ENCODE data around the gene CYP21A2. TPM values are rescaled to one million over a fixed set of nuclear protein-coding genes. Genes with fewer than 3 reads are reported as not detected.

Gene CYP21A2
- total RNA-seq, 2 experiments from 2014 or later: 0.16 to 0.27 TPM

- ChIA-PET POLR2A (interaction anchor here (0.6 kb wide), 2 partner anchors 14 to 22 kb away, joined by 3 to 4 read pairs; no protein-coding TSS in a partner anchor), CTCF (interaction anchor here (1.4 kb wide), 1 partner anchor 32 kb away, joined by 3 read pairs; no protein-coding TSS in a partner anchor)
- peaks cover 32% of the 10 kb centered on the region for H3K27me3 Mint-ChIP-seq
- intact Hi-C loops (cut with micrococcal nuclease): no loop called here
- no peaks in the 10 kb centered on the region for H3K9me3 Mint-ChIP-seq
- DNase-seq: no peak
- no peak overlapping the region for H3K4me3 Mint-ChIP-seq
- H3K4me1 Mint-ChIP-seq (ENCODE audit: low read depth): peaks cover 11% of the 10 kb centered on the region
- no peak for ATAC-seq
- no peaks in the 10 kb centered on the region for H3K36me3 Mint-ChIP-seq (ENCODE audit: low read depth)
- no peak overlapping the region for H3K27ac Mint-ChIP-seq
- no peak for TF ChIP-seq CTCF (IDR thresholded peaks at IDR 0.05)
These were observed 46.6 kb downstream of the CYP21A2 start for GRCh38 chr6:32084780-32085179.

- POLR2A ChIA-PET: interaction anchor here (0.6 to 1.2 kb wide), 2 partner anchors 42 to 73 kb away, joined by 3 to 4 read pairs; partner anchors contain the start of gene ATF6B
- TF ChIP-seq CTCF (IDR thresholded peaks at IDR 0.05): no peak
- no peaks in the 10 kb centered on the region for H3K36me3 Mint-ChIP-seq (ENCODE audit: low read depth)
- peaks cover 11% of the 10 kb centered on the region for H3K4me1 Mint-ChIP-seq (ENCODE audit: low read depth)
- DNase-seq (no peak), ATAC-seq (no peak)
- no peaks in the 10 kb centered on the region for H3K9me3 Mint-ChIP-seq
- CTCF ChIA-PET: interaction anchor here (1.4 kb wide), 1 partner anchor 31 kb away, joined by 3 read pairs; no protein-coding TSS in a partner anchor
- H3K27me3 Mint-ChIP-seq: peaks cover 33% of the 10 kb centered on the region
- intact Hi-C loops (cut with micrococcal nuclease): no loop called here
- no peak overlapping the region for H3K4me3 Mint-ChIP-seq
- H3K27ac Mint-ChIP-seq: no peak overlapping the region
These were observed 47.7 kb downstream of the CYP21A2 start for GRCh38 chr6:32085759-32086459.

- H3K4me1 Mint-ChIP-seq (ENCODE audit: low read depth): peaks cover 11% of the 10 kb centered on the region
- ATAC-seq: peak; percentile 46
- H3K9me3 Mint-ChIP-seq: no peaks in the 10 kb centered on the region
- peak overlapping the region; percentile 13 for H3K4me3 Mint-ChIP-seq
- POLR2A ChIA-PET: interaction anchor here (1.2 kb wide), 1 partner anchor 41 kb away, joined by 4 read pairs; the partner anchor contains the start of gene ATF6B
- no peak for TF ChIP-seq CTCF (IDR thresholded peaks at IDR 0.05)
- H3K36me3 Mint-ChIP-seq (ENCODE audit: low read depth): no peaks in the 10 kb centered on the region
- peaks cover 32% of the 10 kb centered on the region for H3K27me3 Mint-ChIP-seq
- no peak overlapping the region for H3K27ac Mint-ChIP-seq
- intact Hi-C loops (cut with micrococcal nuclease): no loop called here
- CTCF ChIA-PET: interaction anchor here (1.1 to 1.5 kb wide), 2 partner anchors 15 to 158 kb away, joined by 3 read pairs; no protein-coding TSS in a partner anchor
- peak; percentile 65 for DNase-seq
These were observed 48.7 kb downstream of the CYP21A2 start for GRCh38 chr6:32086661-32087573.

- intact Hi-C loops (cut with micrococcal nuclease): no loop called here
- Mint-ChIP-seq H3K27me3 (peaks cover 30% of the 10 kb centered on the region), H3K9me3 (no peaks in the 10 kb centered on the region), H3K4me3 (no peak overlapping the region), H3K36me3 (ENCODE audit: low read depth) (no peaks in the 10 kb centered on the region), H3K27ac (no peak overlapping the region), H3K4me1 (ENCODE audit: low read depth) (peaks cover 11% of the 10 kb centered on the region)
- POLR2A ChIA-PET: interaction anchor here (0.7 kb wide), 1 partner anchor 523 kb away, joined by 3 read pairs; no protein-coding TSS in a partner anchor
- DNase-seq (peak; percentile 88), ATAC-seq (peak; percentile 91)
- peak; percentile 68 for TF ChIP-seq CTCF (IDR thresholded peaks at IDR 0.05)
- CTCF ChIA-PET: interaction anchor here (1.0 to 1.5 kb wide), 4 partner anchors 16 to 167 kb away, joined by 3 to 4 read pairs (median 3); no protein-coding TSS in a partner anchor
These were observed 49.6 kb downstream of the CYP21A2 start for GRCh38 chr6:32087574-32088486.

Measured in activated CD8-positive, alpha-beta T cell treated with anti-CD3 and anti-CD28 coated beads for 36 hours (primary cell).